Measurements from ENCODE around the gene USP25.
"Not testable (repeated sequence)": the region's sequence is repeated elsewhere in the genome, so short reads cannot be mapped to it uniquely, and the experiment has no call there.

USP25 gene

GRCh38 chr21:15735409-15735808 lies 5.6 kb downstream of the USP25 start:
- DNase-seq: no peak

GRCh38 chr21:15735931-15736330 lies 6.1 kb downstream of the USP25 start:
- DNase-seq: not testable (repeated sequence)

- DNase-seq: not testable (repeated sequence)
Observed at GRCh38 chr21:15738779-15739178, 9.0 kb downstream of the USP25 start.

DNA sequence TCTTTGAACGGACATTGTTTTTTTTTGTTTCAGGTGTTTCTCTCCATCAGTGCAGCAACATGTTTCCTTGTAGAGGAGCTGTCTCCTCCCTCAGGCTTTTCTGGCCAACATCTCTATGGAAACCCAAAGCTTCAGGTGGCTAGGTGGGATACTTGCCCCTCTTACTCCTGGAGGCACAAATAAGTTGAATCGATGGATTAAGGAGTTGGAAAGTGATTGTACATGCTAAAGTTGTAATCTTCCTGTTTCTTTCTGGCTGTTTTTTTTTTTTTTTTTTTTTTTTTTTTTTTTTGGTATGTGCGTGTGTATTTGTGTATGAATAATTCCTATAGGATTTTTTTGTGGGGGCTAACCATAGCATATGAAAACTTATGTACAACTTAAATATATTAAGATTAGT lies 10.6 kb downstream of the USP25 start:
- no peak for DNase-seq

GRCh38 chr21:15741510-15741909 lies 11.7 kb downstream of the USP25 start:
- DNase-seq: no peak

DNA sequence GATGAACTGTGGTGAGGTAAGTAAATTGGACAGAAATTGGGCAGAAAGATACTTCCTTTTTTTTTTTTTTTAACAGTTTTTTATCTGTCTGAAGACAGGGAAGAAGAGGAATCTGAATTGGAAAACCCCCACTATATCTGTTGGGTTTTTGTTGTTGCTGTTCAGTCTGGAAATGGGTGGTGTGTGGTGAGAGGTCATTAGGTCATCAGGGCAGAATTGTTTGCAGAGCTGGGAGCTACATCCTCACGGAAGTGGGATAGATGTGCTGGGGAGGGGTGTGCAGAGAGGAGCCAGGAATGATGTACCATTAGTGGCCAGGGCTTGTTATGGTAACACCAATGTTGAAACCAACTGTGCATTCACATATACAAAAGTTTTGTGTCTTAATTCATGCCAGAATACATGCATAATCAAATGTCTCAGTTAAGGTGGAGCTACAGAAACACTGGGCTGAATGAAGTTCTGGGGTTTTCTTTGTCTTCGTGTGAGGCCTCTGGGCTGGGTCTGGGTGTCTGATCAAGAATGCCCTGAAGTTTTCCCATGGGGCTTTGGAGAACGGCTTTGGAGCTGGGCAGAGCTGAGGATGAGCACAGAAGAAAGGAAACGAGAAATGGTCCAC lies 12.4 kb downstream of the USP25 start:
- no peak for DNase-seq

DNA sequence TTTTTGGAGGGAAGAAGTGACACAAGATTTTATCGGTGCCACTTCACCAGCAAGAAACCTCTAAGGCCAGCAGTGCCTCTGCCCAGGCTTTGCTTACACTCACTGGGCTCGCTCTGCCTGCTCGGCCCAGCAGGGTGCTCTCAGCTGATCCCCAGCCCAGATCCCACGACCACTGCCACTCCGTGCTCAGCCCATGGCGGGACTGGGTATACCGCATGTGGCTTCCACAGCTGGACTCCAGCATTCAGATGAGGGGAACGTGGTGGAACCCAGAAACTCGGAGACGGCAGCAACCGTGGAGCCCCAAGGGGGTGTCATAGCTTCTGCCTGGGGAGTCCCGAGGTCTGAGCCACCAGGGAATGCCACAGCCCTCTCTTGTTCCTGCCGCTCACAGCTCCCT lies 12.9 kb downstream of the USP25 start:
- no peak for DNase-seq

GRCh38 chr21:15743593-15743992 lies 13.8 kb downstream of the USP25 start:
- no peak for DNase-seq

GRCh38 chr21:15744926-15745325 lies 15.1 kb downstream of the USP25 start:
- DNase-seq: no peak

- DNase-seq: no peak
Observed at GRCh38 chr21:15748586-15748985, 18.8 kb downstream of the USP25 start.

DNA sequence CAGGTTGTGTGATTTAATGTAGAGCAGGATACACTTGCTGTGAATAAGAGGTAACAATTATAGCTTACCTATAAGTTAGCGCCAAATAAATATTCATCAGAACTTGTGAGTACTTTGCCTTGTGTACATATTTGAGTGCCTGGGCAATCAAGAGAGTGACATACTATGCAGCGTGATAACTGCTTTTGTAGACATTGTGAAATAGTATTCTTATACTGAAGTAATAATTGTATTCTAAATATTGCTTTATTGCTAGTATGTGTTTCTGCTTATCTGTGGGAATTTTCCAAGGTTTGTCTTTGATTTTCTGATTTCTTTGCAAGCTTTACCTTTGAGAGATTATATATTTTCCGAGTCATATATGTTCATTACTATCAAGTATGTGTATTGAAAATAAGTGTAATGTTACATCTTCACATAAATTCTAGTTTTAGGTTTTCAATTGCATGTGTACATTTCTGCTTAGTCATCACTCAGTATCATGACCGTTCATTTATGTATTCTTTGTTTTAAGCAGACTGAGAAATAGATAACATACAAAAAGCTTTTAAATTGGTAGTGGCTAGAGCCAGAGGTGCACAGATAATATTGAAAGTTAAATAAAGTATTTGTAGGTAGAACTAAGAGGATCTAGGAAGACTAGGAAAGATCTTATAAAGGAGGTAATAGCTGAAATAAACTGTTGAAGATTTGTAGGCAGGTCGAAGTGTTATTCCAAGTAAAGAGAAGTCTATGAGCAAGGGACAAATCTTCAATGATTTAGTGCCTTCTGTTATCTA lies 19.5 kb downstream of the USP25 start:
- no peak for DNase-seq

DNA sequence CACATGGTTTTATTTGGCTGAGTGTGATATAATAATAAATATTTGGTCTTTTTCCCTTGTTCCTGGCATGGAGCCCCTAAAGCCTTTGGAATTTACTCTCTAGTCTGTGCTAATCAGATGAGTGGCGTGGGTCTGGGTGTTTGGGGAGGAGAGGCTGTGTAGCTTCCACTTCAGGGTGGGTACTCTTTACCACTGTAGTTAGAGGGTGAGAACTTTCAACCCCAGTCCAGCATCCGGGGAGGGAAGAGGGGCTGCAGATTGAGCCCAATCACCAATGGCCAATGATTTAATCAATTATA lies 20.0 kb downstream of the USP25 start:
- no peak for DNase-seq

DNA sequence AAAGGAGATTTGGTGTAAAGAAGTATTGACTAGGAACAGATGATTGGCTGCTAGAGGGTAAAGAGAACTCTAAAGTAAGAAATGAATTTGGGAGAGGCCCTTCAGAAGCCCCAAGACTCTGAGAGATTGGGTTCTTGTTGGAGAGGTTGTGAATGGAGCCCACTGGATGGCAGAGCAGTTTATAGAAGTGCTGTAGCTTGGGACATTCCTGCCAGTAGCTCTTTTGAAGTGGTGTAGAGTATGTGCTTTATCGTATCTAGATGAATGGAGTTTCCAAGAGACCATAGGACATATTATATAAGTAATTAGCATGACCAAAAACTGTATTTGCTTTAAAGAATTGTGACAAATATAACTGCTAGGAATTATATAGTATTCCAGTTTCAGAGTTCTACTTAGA lies 21.3 kb downstream of the USP25 start:
- DNase-seq: no peak

- DNase-seq: no peak
Observed at GRCh38 chr21:15751546-15751945, 21.8 kb downstream of the USP25 start.

- DNase-seq: no peak
Observed at GRCh38 chr21:15752763-15753407, 23.1 kb downstream of the USP25 start.

DNA sequence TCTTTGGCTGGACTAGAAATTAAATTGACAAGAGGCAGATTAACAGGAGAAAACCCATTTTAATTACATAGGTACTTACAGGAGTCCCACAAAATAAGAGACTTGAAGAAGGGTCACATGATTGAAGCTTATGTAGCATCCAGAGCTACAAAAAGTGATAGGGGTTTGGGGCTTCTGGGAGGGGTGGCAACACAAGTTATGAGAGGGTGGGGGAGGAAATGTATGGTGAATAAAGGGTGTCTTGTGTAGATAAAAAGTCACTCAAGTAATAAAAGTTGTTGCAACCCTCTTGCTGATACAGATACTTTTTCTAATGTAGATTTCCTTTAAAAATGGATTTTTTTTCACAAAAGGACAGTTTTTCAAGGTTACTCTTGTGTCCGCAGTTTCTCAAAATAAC lies 24.0 kb downstream of the USP25 start:
- DNase-seq: no peak

DNA sequence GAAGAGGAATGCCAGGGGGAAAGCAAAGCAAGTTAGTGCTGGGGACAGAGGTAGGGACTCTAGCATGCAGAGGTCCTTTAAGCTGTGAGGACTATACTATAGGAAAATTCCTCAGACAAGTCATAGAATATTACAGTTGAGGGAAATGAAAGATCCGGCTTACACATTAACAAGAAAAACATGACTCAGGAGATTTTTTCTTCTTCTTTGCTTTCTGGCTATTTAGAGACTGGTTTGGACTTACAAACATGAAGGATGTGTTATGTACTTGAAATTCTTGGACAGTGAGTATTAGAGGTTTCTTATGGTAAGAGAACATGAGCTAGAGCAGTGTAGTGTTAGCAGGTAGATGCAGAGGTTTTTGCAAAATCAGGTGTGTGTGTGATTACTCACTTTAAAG lies 24.9 kb downstream of the USP25 start:
- no peak for DNase-seq

GRCh38 chr21:15755125-15755524 lies 25.3 kb downstream of the USP25 start:
- DNase-seq: no peak

DNA sequence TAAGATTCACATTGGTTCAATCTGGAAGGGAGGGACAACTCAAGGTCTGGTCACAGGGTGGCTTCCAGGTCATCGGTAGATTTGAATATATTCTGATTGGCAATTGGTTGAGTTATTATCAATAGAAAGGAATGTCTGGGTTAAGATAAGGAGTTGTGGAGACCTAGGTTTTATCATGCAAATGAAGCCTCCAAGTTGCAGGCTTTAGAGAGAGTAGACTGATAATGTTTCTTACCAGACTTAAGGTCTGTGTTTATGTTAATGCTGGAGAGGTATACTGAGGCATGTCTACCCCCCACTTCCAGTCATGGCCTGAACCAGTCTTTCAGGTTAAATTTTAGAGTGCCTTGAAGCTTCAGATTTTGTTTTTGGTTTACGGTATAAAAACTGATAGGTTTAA lies 29.7 kb downstream of the USP25 start:
- DNase-seq: no peak

DNA sequence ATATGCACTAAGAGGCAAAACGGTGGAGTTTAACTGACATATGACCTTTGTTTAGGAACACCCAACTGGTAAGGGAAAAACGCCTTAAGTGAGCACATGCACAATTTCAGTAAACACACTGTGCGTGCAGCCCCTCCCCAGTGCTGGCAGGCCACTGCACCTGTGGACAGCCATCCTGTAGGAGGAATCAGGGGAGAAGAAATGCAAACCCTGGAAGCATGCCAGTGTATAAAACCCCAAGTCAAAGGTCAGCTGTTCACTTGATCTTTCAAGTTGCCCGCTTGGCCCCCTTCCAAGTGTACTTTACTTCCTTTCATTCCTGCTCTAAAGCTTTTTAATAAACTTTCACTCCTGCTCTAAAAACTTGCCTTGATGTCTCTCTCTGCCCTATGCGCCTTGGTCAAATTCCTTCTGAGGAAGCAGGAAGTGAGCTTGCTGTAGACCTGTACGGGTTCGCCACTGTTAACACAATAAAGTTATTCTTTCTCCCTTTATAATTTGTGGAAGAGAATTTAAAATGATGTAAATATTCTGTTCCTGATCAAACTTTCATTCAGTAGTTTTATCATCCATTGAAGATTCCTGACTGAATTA lies 31.8 kb downstream of the USP25 start:
- no peak for DNase-seq

DNA sequence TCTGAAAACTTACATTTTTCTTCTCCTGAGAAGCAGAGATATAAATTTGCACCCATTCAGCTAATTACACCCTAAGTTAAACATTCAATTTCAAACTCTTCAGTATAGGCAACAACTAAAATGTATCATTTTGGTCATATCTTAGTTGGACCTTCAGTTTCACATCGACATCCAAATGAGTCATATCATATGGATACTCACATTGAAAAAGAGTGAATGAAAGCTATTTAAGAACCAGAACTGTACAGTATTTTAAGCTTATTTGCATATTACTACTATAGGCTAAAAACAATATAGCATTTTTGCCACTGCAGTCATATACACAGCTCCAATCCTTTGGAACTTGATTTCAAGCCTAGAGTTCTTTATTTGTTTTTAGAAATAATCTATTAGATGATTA lies 33.6 kb downstream of the USP25 start:
- DNase-seq: no peak

GRCh38 chr21:15764878-15765277 lies 35.1 kb downstream of the USP25 start:
- DNase-seq: no peak

GRCh38 chr21:15766952-15767603 lies 37.3 kb downstream of the USP25 start:
- DNase-seq: no peak

All from CD4-positive, alpha-beta T cell treated with Interleukin-15 for 1 hour (primary cell).